Fibroblast of the aortic adventitia (primary cell): Measurements from ENCODE around the gene HRCT1. TPM values are rescaled to one million over a fixed set of nuclear protein-coding genes. Genes with fewer than 3 reads are reported as not detected.
"Not testable (repeated sequence)": the region's sequence is repeated elsewhere in the genome, so short reads cannot be mapped to it uniquely, and the experiment has no call there.

Experiments
- DNase-seq: peaks from one replicate; pipeline ENCODE4 v3.0.0-alpha.2; 2010; ENCODE audit warnings: low read depth
- H3K4me3 ChIP-seq: 2 replicates; pipeline ENCODE4 v1.5.1; 2011; ENCODE audit warnings: low read depth, mild to moderate bottlenecking, control low read depth, low read length, moderate library complexity
- total RNA-seq: library from RNA; depleted of rRNA; stranded (reverse); fragments of >200 nt; gene quantifications from 2 replicates; pipeline ENCODE4 v1.2.3, GENCODE V29; 2012; ENCODE audit warnings: low replicate concordance
- TF ChIP-seq, protein P1 (sequence below): IDR thresholded peaks from 2 replicates; pipeline ENCODE4 v1.5.1; 2011; ENCODE audit warnings: mild to moderate bottlenecking, low read length, control low read depth, inconsistent platforms; ENCODE audit not compliant: insufficient read depth

The HRCT1 gene
- total RNA-seq, 1 donor, result 0.81 TPM

DNA sequence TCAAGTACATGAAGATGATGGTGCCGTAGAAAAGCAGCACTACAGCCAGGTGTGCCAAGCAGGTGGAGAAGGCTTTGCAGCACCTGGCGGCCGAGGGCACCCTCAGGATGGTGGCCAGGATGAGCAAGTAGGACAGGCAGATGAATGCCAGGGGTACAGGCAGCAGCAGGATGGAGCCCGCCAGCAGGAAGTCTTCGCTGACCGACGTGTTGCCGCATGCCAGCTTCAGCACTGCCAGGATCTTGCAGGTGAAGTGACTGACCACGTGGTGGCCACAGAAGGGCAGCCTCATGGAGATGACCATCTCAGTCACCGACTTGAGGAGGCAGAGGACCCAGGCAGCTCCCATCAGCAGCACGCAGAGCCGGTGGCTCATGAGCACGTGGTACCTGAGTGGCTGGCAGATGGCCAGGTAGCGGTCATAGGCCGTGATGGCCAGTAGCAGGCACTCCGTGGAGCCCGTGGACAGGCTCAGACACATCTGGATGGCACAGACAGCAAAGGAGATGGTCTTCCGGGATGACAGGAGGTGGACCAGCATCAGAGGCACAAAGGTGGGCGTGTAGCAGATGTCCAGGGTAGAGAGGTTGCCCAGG is 36.3 kb upstream of the HRCT1 start:
- no peak overlapping the region for H3K4me3 ChIP-seq
- TF ChIP-seq, protein P1, sequence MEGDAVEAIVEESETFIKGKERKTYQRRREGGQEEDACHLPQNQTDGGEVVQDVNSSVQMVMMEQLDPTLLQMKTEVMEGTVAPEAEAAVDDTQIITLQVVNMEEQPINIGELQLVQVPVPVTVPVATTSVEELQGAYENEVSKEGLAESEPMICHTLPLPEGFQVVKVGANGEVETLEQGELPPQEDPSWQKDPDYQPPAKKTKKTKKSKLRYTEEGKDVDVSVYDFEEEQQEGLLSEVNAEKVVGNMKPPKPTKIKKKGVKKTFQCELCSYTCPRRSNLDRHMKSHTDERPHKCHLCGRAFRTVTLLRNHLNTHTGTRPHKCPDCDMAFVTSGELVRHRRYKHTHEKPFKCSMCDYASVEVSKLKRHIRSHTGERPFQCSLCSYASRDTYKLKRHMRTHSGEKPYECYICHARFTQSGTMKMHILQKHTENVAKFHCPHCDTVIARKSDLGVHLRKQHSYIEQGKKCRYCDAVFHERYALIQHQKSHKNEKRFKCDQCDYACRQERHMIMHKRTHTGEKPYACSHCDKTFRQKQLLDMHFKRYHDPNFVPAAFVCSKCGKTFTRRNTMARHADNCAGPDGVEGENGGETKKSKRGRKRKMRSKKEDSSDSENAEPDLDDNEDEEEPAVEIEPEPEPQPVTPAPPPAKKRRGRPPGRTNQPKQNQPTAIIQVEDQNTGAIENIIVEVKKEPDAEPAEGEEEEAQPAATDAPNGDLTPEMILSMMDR, result no peak
- DNase-seq, result no peak

DNA sequence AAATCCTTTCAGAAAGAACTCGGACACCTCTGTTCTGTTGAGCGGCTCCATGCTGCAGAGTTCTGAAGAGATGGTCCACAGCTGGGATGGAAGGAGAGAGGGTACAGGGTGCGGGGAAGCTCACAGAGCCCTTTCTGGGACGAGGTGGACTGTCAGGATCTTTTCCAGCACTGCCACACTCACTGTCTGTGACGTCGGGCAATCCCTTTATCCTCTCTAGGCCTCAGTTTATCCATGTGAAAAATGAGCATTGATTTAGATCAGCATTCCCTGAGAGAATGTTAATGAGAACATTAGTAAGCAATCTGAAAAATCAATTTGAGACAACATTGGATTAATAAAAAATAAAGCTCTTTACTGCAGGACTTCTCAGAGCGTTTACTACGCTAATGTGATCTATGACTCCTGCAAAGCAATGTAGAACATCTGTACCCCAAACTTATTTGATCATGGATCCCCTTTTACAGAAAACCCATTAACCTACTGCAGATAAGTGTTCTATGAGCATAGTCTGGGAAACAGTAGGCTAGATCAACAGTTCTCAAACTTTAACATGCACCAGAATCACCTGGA is 35.6 kb upstream of the HRCT1 start, which contains the start of gene OR13J1:
Gene OR13J1 (minus strand): TSS at position 51 of the 573 bp plus-strand sequence. CDS start 0 bp downstream, at position 51.
- no peak for DNase-seq
- TF ChIP-seq, protein P1, result no peak
- no peak within 1 kb of the TSS for H3K4me3 ChIP-seq

DNA sequence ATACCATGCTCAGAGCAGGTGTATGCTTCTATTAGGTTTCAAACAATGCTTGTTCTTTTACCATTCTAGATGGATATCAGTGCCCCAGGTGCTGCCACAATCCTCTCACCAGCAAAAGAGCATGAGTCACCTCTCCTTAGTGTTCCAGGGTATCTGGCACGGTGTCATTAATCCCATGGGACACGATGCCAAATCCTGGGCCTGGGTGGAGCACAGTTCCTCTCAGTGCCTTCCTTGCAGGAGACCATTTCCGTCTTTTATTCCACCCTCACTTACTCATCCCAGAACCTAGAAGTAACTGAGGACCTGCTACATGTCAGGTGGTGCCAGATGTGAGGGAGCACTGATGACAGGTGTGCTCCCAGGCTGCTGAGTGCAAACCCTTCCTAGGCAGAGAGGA is 34.5 kb upstream of the HRCT1 start:
- H3K4me3 ChIP-seq, result no peak overlapping the region
- TF ChIP-seq, protein P1, result no peak
- no peak for DNase-seq

DNA sequence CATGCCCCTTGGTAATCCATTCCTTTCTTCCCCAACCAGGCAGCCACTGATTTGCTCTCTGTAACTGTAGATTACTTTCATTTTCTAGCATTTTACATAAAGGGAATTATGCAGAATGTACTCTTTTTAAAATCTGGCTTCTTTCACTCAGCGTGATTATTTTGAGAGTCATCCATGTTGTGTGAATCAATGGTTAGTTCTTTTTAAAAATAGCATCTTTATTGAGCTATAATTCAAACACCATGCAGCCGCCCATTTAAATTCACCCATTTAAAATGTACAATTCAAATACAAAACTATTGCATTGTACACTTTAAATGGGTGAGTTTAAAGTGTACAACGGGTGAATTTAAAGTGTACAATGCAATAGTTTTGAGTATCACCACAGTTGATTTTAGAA is 33.5 kb upstream of the HRCT1 start:
- TF ChIP-seq, protein P1, result no peak
- no peak overlapping the region for H3K4me3 ChIP-seq
- DNase-seq, result no peak

DNA sequence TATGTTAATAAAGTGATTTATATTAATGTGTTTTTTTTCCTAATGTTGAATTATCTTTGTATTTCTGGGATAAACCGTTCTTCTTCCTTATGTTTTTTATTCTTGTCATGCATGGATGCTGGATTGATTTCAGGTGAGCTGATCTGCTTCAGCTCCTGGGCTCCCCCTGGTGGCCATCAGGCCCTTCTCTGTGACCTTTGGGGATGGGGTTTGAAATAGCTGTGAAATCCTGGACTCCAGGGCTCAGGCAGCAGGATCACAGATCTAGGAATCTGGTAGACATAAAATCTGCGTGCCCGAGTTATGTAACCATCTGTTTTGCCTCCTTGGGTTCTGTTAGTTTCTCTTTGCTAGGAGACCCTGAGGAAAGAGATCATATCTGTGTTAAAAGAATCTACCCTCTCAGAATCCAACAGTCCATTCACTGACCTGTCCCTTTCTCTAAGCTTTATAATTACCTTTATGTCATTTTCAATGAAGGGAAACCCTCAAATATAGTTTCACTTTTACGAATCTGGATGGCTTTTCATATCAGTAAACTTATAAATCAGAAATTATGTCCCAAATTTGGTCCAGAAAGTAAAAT is 23.6 kb upstream of the HRCT1 start:
- DNase-seq, result peak; percentile 82
- no peak overlapping the region for H3K4me3 ChIP-seq
- TF ChIP-seq, protein P1, result peak; percentile 99

DNA sequence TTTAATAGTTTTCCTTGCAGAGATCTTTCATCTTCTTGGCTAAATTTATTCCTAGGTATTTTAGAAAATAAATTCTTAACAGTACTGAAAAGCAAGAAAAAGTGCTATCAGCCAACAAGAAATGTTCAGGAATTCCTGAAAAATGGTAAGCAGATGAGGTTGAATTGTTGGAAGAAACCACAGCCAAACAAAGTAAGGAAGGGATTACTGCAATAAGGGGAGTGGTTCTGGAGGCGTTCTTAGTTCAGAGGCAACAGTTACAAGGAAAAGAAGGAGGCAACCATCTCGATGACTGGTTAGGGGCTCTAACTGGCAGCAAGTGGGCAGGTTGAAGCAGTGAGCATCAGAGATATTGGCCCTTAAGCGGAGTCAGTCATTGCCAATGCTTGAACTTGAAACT is 23.0 kb upstream of the HRCT1 start:
- peak; percentile 72 for DNase-seq

DNA sequence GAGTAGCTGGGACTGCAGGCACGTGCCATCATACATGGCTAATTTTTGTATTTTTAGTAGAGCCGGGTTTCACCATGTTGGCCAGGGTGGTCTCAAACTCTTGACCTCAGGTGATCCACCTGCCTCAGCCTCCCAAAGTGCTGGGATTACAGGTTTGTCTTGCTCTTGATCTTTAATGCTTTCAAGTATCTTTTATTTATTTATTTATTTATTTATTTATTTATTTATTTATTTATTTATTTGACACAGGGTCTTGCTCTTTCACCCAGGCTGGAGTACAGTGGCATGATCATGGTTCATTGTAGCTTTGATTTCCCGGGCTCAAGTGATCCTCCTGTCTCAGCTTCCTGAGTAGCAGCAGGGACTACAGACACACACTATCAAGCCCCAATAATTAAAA is 21.1 kb upstream of the HRCT1 start:
- not testable (repeated sequence) for H3K4me3 ChIP-seq, DNase-seq

More for the DNA sequence above, 23.0 kb upstream of the HRCT1 start:
- TF ChIP-seq, protein P1, result no peak
- no peak overlapping the region for H3K4me3 ChIP-seq
